Neural crest cell (in vitro differentiated cells): ENCODE results near the gene PIF1. TPM values are rescaled to one million over a fixed set of nuclear protein-coding genes. Genes with fewer than 3 reads are reported as not detected.

Source experiments
- DNase-seq: peaks from one replicate; pipeline ENCODE4 v3.0.0; 2021; ENCODE audit warnings: low read depth, mixed read lengths, low spot score
- H3K27ac Mint-ChIP-seq: one replicate; pipeline ENCODE4 v1.8.0; 2021; ENCODE audit warnings: mild to moderate bottlenecking, mixed read lengths; ENCODE audit not compliant: unreplicated experiment
- H3K27me3 Mint-ChIP-seq: 2 replicates; pipeline ENCODE4 v1.8.0; 2021; ENCODE audit warnings: low read depth, mild to moderate bottlenecking, mixed read lengths
- H3K36me3 Mint-ChIP-seq: 2 replicates; pipeline ENCODE4 v1.8.0; 2021; ENCODE audit warnings: low read depth, mild to moderate bottlenecking, mixed read lengths
- H3K4me1 Mint-ChIP-seq: 2 replicates; pipeline ENCODE4 v1.8.0; 2021; ENCODE audit warnings: mixed read lengths
- H3K4me3 Mint-ChIP-seq: one replicate; pipeline ENCODE4 v1.8.0; 2021; ENCODE audit warnings: mild to moderate bottlenecking, mixed read lengths
- H3K9me3 Mint-ChIP-seq: 2 replicates; pipeline ENCODE4 v1.8.0; 2021; ENCODE audit warnings: mixed read lengths
- CTCF ChIP-seq: fragments of 200-600 bp; sonication (generic); conservative IDR thresholded peaks from 2 replicates; pipeline ENCODE4 v1.5.0; 2021; ENCODE audit warnings: antibody characterized with exemption, mild to moderate bottlenecking
- total RNA-seq: library from RNA; stranded (reverse); gene quantifications from 2 replicates; pipeline ENCODE4 v1.2.1, GENCODE V29; 2021

Gene PIF1
- total RNA-seq, 1 donor from 2014 or later, result 62.7 TPM

- no peak for TF ChIP-seq CTCF
- Mint-ChIP-seq H3K27ac (no peak overlapping the region), H3K9me3 (no peaks in the 10 kb centered on the region), H3K4me1 (peaks cover 48% of the 10 kb centered on the region), H3K27me3 (peaks cover 29% of the 10 kb centered on the region), H3K36me3 (peaks cover 22% of the 10 kb centered on the region), H3K4me3 (no peak overlapping the region)
- no peak for DNase-seq
Measured at GRCh38 chr15:64854526-64854925, 29.1 kb upstream of the PIF1 start.

- peaks cover 22% of the 10 kb centered on the region for H3K36me3 Mint-ChIP-seq
- no peak overlapping the region for H3K27ac Mint-ChIP-seq
- H3K27me3 Mint-ChIP-seq, result peaks cover 29% of the 10 kb centered on the region
- DNase-seq, result no peak
- TF ChIP-seq CTCF, result no peak
- no peaks in the 10 kb centered on the region for H3K9me3 Mint-ChIP-seq
- H3K4me3 Mint-ChIP-seq, result no peak overlapping the region
- peaks cover 48% of the 10 kb centered on the region for H3K4me1 Mint-ChIP-seq
Measured at GRCh38 chr15:64854041-64854440, 28.6 kb upstream of the PIF1 start.

GRCh38 chr15:64851503-64851840, 26.0 kb upstream of the PIF1 start:
- TF ChIP-seq CTCF, result no peak
- Mint-ChIP-seq H3K27me3 (peaks cover 20% of the 10 kb centered on the region), H3K4me3 (no peak overlapping the region), H3K9me3 (no peaks in the 10 kb centered on the region), H3K27ac (no peak overlapping the region), H3K4me1 (peaks cover 33% of the 10 kb centered on the region), H3K36me3 (peaks cover 19% of the 10 kb centered on the region)
- no peak for DNase-seq

GRCh38 chr15:64850778-64851502, 25.5 kb upstream of the PIF1 start:
- no peak overlapping the region for H3K4me3 Mint-ChIP-seq

GRCh38 chr15:64847876-64848716, 22.6 kb upstream of the PIF1 start:
- Mint-ChIP-seq H3K4me3 (peak overlapping the region; percentile 28), H3K27ac (peak overlapping the region; percentile 0), H3K4me1 (peaks cover 47% of the 10 kb centered on the region), H3K27me3 (peaks cover 3% of the 10 kb centered on the region), H3K36me3 (peaks cover 11% of the 10 kb centered on the region), H3K9me3 (no peaks in the 10 kb centered on the region)
- DNase-seq, result no peak
- no peak for TF ChIP-seq CTCF

More at GRCh38 chr15:64850778-64851502, 25.5 kb upstream of the PIF1 start:
- TF ChIP-seq CTCF, result no peak
- H3K27me3 Mint-ChIP-seq, result peaks cover 16% of the 10 kb centered on the region
- no peak for DNase-seq
- peaks cover 30% of the 10 kb centered on the region for H3K4me1 Mint-ChIP-seq
- H3K27ac Mint-ChIP-seq, result no peak overlapping the region
- H3K9me3 Mint-ChIP-seq, result no peaks in the 10 kb centered on the region
- H3K36me3 Mint-ChIP-seq, result peaks cover 15% of the 10 kb centered on the region
